GM12891 (cell line): ENCODE data around the gene EXT2.

Experiments
- POLR2A ChIP-seq: IDR thresholded peaks from 2 replicates; pipeline ENCODE4 v1.6.1; 2011; ENCODE audit warnings: low read depth, low read length, control low read depth
- TAF1 ChIP-seq: IDR thresholded peaks from 2 replicates; pipeline ENCODE4 v1.6.1; 2011; ENCODE audit warnings: low read depth, low read length, control low read depth

DNA sequence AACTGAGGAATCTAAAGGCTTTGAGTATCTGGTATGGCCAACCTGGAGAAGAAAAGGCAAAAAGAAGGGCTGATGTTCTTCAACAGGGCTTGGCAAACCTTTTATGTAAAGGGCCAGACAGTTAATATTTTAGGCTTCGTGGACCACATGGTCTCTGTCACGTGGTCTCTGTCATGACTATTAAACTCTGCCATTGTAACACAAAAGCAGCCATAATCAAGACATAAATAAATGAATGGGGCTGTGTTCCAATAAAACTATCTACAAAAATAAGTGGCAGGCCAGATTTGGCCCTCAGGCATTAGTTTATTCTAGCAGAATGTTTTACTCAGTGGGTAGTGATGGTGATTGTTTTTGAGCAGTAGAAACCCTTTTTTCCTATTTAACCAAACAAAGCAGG is 48.2 kb upstream of the EXT2 start:
- no peak for TF ChIP-seq POLR2A
- no peak for TF ChIP-seq TAF1
